ENCODE measurements around the gene NEK11.

The NEK11 gene

DNA sequence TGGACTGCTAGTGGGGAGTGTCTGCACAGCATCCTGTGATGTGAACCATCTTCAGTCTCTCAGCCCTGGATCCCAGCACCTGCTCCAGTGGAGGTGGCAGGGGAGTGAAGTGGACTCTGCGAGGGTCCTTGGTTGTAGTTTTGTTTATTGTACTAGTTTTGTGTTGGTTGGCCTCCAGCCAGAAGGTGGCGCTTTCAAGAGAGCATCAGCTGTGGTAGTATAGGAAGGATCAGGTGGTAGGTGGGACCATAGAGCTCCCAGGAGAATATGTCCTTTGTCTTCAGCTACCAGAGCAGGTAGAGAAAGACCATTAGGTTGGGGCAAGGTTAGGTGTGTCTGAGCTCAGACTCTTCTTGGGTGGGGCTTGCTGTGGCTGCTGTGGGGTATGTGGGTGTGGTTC is 20.9 kb downstream of the NEK11 start:
- no peak for DNase-seq

DNA sequence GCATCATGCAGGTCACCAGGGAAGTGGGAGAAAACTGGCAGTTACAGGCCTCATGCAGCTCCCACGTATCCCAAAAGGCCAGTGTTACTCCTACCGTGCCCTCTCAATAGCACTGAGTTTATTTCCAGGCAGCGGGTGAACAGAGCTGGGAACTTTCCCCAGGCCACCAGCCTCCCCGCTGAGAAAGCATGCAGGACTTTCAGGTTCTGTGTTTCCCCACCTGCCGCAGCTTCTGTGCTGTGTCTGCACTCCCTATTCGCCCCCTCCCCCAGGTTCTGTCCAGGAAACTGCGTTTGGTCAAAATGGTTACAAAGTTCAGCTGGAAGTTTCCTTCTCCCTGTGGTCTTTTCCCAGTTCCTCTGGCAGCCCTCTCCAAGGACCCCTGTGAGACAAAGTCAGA is 21.4 kb downstream of the NEK11 start:
- no peak for DNase-seq

DNA sequence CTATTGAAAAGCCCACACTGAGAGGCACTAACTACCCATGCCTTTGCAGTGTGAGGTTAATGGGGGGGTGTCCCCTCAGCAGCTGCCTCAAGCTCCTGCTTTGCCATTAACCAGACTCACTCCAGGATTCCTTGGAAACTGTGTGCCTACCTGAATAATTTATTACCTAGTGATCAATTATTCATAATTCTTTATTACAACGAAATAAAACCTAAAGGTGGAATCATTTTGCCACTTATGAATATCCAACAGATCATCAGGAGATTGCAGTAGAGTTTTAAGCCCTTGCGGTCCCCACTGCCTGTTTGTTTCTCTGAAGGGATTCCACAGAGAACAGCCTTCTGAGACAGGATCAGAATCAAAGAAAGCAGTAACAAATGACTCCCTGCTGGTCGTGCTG is 23.3 kb downstream of the NEK11 start:
- DNase-seq, result no peak

DNA sequence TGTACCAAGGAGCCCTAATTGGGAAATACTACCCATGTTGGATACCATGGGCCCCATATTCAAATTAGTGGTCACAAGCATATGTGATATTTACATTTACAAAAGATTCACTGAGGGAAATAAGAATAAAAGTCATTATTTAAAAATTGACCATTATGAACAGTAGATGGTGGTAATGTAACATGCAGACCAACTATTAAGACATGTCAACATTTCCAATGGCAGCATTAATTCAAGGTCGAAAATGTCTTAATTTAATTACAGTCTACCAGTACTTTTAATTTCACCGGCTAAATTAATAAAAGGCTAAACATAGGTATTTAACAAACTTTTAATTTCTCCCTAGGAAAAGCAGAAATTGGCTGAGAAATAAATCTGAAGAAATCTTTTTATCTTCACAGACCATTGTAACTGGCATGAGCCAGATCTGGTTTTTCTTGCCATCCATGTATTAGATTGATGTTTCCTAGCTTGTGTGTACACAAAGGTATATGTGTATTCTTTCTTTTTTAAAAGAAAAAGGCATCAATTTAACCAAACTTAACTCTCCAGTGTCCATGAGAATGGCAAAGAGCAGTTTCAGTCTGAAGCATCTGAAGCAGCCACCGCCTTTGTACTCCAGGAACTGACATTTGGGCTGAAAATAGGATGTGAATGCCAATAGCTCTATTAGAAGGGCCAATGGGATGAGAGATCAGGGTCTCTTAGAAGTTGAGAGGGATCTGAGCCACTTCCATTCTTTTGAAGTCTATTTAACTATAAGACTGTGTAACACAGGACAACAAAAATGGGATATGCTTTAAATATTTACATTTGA is 26.6 kb downstream of the NEK11 start:
- no peak for DNase-seq

DNA sequence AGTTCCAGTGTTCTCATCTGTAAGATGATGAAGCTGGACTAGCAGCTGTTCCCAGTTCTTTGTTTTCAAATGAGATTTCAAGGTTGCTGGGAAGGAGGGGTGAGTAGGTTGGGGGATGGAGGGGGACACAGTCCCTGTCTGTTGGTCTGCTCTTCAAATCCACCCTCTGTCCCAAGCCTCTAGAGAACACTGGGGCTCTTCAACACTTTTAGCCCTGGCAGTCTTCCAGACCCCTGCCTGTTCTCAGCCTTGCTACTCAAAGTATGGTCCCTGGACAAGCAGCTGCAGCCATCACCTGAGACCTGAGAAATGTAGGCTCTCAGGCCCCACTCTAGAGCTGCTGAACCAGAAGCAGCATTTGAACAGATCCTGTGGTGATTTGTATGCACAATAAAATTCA is 41.3 kb downstream of the NEK11 start:
- no peak for DNase-seq

DNA sequence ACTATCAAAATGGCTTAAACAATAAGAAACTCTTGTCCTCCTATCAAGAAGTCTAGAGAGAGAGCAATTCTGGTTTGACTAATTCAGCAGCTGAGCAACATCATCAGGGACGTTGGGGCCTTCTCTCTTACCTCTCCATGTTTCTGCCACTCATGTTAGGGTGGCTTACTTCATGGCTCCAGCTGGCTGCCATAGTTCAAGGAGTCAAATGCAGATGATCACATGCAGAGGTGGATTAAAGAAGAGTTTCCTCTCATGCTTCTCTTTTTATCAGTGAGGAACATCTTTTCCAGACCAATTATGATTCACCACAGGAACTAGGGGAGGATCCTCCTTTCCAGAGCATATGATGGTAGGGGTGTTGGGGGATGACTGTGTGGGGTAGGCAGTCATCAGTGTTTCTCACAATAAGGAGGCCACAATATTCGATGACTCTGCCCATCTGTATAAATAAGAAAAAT is 45.5 kb downstream of the NEK11 start:
- DNase-seq, result no peak

DNA sequence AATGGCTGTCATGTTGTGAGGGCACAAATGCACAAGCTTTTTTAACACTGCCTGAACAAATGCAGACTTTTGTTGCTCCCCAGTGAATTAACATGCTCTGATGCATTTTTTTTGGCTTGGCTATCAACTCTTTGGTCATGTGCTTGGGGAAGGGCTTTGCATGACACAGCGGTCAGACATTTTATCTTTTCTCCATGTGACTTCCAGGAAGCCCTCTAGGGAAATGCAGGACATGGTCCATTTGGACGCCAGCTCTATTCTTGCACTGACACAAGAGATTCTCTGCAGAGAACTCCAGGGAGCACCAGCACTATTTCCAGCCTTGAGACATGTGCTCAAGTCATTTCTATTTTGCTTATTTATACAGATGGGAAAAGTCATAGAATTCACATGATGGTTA is 46.2 kb downstream of the NEK11 start:
- DNase-seq, result no peak

DNA sequence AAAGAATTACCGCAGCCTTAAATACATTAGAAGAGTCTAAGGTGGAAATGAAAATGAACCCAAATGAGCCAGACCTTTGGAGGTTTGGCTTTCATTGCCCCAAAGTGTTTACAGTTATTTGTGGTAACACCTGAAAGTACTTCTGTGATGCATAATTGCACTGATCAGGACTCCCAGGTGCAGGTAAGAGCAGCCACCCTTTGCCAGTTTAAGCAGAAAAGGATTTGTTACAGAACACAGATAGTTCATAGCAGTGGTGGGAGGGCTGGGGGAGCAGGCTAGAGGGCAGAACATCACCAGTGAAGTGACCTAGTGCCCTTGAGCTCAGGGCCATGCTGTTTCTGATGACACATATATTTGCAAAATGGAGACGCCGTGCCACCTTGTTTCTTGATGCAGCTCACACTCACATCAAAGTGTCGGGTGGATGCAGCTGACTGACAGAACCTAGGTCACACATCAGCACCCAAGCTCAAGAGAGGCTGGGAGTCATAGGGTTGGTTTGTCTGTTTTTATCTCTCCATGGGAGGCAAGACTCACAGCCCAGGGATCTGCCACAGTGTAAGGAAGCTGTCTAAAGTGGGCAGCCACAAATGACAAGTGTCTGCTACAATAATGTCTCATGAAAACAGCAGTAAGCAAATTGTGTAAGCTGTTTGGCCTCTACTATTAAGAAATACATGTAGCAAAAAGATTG is 49.1 kb downstream of the NEK11 start:
- no peak for DNase-seq

DNA sequence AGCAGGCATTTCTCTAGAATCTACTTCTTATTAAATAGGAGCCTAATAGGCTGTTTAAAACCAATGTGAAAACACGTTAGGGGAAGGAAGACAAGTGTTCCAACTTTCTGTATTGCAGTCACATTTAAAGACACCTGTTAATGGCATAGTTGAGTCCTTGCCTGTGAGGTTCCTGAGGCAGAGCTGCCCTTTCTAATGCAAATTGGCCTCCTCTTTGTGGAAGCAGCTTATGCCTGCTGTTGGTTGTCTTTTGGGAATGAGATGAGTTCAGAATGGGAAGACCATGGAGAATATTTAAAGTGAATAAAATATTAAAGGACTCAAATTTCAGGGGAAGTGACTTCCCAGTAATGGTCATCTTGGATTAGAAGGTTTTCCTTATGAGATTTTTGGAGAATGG is 51.2 kb downstream of the NEK11 start:
- no peak for DNase-seq

DNA sequence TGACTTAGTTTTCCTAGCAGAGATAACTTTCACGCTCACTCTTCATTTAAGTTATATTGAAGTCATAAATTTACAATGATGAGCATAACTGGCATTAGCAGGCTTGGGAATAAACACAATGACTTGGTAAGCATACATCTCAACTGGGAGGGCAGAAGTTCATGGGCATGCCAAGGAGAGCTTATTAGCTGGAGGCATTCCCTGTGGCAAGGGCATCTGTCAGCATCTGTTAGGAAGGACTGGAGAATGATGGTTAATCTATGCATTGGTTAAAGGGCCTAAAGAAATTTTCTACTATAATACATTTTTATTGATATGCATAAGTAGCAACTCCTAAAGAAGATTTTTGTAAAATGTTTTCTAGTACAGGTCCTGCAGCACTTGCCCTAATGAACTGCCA is 52.4 kb downstream of the NEK11 start:
- no peak for DNase-seq

DNA sequence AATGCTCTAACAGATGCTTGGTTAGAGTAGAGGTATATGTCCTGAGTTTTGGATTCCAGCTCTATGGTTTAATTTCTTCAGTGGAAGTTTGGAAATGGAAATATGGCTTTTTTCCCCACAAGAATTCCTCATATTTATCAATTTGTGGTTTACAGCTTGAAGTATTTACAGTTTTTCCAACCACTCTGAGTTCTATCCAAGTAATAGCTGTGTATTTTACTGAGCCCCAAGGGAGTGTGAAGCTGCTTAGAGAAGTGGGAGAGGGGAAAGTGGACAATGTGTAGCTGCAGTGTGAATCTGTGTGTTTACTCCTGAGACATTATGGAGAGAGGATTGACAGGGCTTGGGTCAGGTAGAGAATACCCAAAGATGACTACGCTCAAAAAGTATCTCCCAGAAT is 54.5 kb downstream of the NEK11 start:
- DNase-seq, result no peak

DNA sequence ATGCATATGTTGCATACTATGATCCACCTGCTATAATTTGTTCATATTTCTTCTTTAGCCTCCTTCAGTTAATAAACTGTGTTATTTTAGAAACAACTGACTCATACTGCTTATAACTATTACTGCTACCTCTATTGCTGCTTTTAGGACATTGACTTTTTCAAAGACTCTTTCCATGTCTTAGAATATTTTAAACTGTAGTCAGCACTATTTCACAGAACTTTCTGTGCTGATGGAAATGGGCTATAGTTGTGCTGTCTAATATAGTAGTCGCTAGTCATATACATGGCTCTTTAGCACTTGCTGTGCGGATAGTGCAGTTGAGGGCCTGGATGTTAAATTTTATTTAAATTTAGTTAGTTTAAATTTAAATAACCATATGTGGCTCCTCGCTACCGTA is 55.6 kb downstream of the NEK11 start:
- no peak for DNase-seq

DNA sequence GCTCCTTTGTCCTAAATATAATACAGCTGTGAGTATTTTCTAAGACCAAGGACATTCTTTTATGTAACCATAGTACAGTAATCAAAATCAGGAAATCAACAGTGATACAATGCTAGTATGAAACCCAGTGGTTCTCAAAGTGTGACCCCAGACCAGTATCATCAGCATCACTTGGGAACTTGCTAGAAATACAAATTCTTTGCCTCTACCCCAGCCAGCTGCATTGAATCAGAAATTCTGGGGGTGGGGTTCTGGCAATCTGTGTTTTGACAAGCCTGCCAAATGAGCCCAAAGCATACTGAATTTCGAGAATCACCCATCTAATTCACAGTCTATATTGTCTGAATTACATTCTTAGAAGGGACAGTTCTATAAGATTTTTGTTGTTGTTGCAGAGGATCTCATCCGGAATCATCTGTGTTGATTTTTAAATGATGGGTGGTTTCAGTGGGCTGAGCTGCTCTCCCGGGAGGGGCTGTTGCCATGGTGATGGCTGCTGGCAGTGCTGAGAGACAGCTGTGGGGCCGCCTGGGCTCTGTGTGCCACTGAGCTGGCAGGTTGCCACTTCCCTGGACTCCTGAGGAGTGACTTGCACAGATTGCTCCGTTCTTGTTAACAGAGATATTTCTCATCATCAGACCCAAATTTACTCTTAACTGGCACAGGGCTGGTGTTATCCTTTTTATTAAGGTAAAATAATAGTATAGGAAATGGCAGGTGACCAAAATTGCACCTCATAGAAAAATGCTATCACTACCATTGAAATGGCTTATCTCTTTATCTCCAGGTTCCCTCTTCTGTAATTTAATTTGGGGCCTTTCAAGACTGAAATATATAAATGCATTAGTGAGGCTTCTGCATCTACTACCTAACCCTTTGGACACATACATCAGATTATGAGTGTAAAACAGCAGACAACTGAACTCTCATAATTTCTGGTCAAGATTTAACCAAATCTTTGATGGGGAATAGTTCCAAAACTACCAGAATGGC is 56.5 kb downstream of the NEK11 start:
- no peak for DNase-seq

DNA sequence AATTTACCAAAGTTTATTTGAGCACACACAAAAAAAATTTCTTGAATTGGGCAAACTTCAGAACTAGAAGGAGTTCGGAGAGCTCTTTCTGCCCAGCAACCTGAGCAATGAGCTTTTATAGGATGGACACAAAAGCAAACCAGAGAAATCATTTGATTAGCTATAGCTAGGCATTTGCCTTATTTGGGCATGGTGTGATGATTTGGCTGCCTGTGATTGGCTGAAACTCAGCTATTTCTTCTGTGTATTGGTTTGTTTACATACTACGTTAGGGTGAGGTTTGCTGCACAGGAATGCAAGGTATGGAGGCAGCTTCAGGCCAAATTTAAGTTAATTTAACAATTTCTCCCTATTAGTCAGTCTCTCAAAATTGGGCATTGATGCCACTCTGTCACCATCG is 65.1 kb downstream of the NEK11 start:
- no peak for DNase-seq

DNA sequence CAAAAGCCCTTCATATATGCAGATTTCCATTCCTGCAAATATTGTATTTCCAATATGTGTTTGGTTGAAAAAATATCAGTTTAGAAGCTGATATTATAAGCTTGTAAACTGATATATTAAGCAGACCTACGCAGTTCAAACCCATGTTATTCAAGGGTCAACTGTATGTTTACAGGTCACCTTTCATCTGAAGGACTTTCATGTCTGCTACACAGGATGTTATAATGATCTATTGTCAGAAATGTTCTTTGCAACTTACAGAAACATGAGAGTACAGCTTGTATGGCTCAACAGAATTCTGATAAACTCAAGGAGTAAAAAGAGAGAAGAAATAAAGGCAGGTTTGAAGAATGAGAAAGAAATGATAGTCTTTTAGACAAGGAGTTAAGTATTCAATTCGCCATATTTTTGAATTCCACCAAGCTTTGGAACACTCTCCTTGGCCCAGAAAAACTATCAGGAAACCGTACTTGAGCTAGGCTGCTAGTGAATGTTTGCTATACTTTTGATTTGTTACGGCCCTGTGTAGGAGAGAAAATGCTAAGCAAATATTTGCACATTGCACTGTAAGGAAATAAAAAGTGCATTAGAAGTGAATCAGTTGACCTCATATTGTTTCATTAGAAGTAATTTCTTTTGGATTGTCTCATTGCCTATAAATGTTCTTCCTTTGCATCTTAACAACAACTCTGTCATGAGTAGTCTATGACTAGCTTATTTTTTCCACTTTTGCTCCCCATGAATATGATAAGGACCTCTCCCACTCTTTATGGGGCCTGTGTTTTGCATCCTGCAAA is 81.2 kb downstream of the NEK11 start:
- no peak for DNase-seq

DNA sequence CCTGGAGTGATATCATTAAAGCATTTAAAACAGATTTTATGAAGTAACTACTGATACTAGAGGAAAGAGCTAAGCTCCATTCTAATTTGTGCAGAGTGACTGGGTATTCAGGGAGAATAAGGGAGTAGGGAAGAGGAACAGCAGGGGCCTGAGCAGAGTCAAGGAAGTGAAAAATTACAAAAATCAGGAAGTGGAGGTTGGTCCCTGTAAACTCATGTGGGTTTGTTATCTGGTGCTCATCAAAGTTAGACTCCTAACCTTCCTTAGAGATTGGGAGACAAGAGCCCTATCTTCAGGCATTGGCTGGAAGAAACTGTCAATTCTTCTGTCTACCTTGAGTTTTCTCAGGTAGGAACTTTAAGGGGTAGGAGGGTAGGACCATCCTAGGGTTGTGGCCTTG is 82.5 kb downstream of the NEK11 start:
- no peak for DNase-seq

DNA sequence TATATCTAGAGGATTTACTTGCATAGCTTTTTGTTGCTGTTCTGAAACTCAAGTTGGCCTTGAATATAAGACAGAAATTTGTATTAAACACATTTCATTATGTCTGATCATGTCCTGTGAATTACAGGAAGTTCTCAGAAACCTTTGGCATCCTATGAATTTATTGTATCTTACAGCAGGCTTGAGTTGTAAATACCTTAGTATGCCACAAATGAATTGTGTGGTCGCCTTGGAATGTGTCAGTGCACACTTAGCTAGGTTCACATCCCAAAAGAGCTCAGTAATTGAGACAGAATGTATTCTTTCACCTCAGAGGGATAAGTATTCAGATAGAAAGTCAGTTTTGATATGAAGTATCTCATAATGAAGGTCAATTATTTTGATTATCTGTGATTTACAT is 83.4 kb downstream of the NEK11 start:
- DNase-seq, result no peak

DNA sequence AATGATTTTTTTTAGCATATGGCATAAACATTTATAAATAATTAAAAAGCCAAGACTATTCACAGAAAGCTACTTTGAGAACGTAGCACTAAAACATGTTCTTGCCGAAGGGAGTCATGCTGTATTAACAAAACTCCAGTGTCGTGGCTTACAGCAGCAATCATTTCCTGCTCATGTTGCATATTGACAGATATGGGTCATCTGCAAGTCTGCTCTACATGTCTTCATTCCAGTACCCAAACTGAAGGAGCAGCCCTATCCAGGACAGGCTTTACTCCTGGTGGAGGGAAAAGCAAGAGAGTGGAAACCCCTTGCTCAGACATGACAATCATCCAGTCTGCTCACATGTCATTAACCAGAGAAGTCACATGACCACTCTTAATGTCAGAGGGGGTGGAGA is 87.6 kb downstream of the NEK11 start:
- no peak for DNase-seq

DNA sequence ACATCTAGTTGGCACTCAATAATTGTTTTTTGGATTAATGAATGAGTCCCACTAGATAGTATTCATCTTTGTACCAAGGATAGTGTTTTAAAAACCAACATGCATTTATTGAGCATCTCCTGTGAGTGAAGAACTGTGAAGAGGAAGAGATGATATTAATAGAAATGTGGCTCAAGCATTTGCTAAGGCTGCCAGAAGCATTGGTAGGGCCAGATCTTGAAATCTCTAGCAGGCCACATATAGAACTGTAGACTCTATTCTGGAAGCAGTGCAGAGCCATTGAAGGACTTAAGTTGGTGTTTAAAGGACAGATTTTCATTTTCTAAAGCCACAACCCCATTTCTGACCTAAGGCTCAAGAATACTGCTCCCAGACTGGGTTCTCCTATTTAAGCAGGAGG is 99.0 kb downstream of the NEK11 start:
- DNase-seq, result no peak

DNA sequence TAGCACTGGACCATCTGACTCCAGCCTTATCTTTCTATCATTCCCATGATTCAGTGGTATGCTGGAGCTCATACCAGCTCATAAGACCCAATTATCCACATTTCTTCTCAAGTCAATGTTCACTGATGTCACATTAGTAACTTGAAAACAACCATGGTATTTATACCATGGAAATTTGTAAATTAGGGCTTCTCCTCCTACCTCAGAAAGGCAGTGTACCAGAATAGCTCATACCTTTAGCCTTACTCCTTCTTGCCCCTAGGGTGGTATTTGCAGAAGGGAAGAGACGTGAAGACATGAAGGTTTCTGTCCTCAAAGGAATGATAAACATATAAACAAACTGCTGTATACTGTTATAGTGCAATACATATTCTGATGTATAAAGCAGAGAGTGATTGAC is 114.2 kb downstream of the NEK11 start:
- DNase-seq, result no peak

DNA sequence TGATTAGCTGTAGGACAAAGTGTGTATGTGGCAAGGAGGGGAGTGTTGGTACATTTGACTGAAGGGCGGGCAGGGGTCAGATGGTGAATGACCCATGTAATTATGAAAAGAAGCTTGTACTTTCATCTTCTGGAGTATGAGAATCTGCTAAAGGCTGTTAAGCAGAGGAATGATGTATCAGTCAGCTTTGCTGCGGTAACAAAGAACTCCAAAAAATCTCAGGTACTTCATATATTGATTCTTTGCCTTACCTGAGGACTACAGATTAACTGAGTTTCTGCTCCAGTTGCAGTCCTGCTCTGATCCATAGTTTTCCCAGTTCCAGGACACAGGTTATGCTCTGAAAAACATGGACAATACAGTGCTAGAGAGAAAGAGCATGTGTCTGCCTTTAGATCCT is 115.1 kb downstream of the NEK11 start:
- DNase-seq, result no peak

DNA sequence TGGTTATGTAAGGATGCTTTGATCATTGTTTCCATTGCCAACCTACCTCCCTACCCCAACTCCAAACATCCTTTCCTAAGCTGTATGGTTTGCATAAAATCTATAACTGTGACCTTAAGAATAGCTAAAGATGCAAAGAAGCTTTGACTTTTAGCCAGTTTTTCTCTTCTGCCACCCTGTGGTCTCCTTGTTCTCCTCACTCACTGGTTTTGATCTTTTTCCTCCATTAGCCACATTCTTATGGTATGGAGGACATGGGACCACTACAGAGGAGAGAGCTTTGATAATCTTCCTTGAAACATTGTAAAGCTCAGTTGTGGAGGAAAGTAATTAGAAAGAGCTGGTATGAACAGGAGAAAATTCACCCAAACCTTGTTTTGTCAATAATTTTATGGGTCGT is 115.9 kb downstream of the NEK11 start:
- DNase-seq, result no peak

DNA sequence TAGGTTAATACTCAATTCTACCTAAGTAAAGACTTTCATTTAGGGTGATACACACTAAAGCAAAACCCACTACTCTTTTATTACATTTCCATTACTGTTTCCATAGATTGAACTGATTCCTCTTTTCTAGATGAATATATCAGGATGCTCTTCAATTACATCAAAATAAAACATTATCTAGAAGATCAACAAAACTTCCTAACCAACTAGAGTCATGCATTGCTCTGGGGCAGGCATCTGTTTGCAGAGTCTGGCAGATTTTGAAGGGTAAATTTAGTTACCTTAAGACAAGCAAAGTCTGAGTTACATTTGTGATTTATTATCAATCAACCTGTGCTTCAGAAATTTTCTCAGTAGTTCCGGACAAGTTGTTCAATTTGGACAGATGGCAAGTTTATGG is 117.1 kb downstream of the NEK11 start:
- DNase-seq, result no peak

Data from activated effector memory CD4-positive, alpha-beta T cell treated with Interleukin-2 at 50 U/mL for 16 hours (primary cell).